Measurements from ENCODE around the gene SAE1.
A peak's percentile ranks its signal among the peaks of the same experiment; 100 is the strongest.

Gene SAE1

DNA sequence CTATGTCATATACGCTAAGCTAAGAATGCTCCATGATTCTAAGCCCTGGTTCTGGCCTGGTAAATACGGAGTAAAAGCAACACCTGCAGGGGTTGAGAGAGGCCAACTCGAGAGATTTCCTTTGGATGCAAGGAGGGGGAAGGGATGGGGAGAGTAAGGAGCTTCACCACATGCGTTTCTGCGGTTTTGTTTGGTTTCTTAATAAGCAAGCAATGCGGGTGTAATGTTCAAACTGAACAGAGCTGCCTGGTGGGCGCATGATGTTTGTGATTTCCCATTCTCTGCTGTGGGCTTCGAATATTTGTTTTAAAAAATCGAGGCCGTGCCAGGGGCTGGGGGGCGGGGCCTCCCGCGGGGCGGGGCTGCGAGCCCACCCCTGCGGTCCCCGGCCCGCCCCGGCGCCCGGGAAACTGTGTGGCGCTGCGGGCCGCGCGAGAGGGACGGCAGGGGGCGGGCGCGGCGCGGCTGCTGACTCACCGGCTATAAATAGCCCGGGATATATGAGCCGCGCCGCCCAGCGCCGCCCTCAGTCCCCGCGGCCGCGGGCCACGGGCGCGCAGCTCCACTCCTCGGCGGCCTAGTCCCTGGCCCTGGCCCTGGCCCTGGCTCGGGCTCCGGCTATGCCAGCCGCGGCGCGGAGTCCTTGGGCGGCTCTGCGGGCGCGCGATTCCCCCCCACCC is 95.3 kb downstream of the SAE1 start:
- DNase-seq = peak; percentile 88

DNA sequence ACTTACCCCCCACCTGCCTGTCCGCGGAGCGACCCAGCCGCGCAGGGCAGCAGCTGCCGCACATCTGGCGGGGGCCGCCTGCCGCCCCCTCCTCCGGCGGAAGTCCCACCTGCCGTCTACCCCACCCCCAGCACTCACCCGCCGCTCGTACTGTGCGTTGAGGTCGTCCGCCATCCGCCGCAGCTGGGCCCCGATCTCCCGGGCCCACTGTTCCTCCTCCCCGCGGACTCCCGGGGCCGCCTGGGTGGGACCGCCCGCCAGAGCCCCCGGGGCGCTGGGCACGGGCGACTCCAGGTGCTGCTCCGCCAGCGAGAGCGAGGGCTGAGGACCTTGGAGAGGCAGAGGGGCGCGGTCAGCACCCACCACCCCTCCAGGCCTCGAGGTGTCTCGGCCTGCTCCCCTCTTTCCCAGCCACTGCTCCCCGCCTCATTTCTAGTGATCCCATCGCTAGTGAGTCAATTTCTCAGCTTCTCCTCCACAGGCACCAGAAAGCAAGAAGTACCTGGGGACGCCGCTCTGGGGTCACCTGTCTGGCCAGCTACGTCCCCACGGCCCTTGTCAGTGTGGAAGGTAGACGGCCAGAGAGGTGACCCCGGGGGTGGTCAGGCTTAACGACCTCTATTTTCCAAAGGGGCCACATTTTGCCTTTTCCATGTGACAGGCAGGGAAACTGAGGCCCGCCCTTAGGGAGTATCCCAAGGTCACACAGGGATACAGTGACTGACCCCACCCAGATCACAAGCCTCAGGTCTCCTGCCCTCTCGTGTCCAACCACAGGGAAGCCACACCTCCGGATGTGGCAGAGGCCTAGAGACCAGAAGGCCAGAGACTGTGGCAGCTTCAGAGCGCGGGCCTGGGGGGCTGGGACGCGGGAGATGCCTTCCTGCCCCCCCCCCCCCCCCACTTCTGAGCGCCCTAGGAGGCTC is 96.1 kb downstream of the SAE1 start:
- peak; percentile 88 for DNase-seq

DNA sequence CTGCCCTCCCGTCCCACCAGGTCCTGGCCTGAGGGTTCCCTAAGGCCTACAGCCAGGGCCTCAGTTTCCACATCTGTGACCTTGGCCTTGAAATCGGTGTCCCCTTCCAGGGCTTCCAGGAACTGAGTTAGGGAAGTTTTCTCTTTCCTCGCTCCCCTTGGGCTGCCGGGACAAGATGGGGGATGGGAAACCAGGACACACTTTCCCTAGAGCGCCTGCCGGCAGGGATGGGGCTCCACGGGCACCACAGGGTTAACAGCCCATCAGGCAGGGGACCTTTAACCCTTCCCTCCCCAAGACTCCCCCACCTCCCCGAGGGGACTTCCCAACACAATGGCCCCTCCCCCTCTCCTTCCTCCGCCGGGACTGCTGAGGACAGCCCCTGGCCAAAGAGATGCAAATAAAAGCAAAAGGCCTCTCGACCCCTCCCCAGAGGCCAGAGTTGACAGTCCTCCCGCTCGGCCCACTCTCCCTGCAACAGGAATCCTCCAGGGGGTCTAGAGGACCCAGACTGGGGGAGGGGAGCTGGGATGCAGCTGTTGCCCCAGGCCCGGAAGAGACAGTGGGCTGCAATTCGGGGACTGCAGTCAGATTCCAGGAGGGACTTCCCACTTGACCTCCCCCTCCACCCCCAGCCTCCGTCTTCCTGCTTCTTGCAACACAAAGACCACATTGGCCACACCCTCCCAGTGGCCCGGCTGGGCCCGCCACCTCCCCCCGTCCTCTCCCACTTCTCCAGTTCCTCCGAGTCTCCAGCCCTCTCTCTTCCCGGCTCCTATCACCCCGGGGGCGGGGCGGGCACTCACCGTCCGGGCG is 96.9 kb downstream of the SAE1 start:
- peak; percentile 68 for DNase-seq

DNA sequence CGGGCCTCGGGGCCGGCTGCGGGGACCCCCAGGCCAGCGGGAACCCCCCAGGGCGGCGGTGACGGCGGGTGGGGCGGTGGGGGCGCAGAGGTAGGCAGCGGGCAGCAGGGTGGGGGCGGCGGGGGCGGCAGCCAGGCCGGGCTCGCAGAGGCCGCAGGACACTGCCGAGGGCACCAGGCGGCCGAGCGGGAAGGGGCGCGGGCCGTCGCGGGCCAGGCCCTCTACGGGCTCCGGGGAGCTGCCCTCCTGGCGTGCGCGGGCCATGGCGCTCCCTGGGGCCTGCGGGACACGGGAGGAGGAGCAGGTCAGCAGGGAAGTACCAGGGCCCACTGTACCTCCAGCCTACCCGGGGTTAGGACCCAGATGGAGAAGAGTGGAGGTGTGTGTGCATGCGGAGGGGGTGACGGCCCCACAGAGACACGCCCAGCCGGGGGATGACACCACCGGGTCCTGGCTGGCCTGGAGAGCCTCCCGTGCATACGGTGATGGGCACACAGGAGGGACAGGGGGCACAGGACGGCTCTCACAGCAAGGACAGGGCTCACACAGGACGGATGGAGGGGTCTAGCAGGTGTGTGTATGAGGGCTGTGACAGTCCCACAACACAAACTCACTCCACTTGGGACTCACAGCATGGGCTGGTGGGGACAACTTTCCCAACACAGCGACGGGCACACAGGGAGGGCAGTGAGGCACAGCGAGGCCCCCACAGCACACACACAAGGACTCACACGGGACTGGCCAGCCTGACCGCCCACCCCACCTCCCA is 97.7 kb downstream of the SAE1 start:
- DNase-seq = peak; percentile 63

DNA sequence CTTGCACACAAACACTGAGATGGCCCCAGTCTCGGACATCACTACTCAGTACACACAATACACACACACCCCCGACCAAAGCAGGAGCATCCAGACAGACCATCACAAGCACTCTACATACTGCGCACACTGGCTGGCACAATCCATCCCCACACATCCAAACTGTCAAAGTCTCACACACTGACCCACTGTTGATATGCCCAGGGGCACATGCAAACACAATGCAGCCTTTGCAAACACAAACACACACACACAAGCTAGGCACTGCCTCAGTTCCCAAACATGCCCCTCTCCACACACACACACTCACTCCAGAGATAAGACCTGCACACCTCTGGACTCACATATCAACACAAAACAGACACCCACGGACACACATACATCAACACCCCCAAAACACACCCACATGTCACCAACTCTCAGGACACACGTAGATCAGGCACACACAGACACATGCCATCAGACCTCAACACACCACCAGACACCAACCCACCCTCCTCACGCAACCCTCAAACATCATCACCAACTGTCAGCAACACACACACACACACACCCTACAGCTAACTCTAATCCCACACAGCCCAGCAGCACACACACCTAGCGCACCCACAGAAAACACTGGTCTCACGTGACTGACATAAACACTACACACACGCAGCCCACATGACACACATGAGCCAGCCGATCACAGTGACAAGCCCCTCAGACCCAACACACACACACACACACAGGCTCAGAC is 98.5 kb downstream of the SAE1 start:
- DNase-seq = no peak

DNA sequence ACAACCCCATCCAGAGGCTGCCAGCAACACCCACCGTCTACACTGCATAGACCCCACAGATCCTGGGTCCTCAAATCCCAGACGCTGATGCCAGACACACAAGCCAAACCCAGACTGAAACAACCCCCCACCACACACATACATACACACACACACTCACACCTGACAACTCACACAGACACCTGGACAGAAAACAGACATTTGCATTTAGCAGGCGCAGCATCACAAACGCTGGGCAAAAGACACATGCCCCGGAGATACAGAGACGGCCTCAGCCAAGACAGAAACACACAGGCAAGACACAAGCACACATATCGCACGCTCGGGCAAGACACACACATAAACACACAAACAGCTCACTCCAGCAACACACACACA is 99.0 kb downstream of the SAE1 start:
- peak; percentile 32 for DNase-seq

DNA sequence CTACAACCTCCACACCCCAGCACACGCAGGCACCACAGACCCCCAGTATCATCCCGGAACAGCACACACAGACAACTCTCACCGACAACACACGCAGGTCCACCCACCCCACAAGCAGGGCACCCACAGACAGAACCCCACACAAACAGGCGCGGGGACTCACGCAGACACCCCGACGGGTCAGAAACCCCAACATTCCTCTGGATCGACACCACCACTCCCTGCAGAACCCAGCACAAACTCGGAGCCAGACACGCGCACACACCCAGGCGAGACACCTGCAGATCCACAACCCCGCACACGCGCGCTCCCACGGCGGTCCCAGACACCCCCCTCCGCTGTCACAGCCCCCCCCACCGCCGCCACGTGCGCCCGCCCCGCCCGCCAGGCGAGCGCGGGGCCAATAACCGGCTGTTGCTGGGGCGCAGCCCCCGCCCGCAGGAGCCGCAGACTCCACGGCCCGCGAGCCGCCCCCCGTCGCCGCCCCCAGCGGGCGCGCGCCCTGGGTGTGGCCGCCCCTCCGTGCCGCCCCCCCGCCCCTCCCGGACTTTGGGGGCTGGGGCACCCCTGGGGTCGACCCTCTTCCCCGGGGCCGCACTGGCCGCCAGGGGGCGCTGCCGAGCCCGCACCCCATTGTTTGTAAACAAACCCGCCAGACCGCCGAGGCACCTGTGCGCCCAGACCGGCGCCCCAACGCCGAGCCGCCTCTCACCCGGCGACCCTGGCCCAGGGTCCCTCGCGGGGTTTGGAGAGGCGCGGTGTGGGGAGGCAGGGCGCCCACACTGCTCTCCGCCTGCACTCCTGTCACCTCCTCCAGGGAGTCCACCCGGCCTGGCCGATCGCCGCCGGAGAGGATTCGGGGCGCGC is 99.7 kb downstream of the SAE1 start:
- DNase-seq = peak; percentile 67

DNA sequence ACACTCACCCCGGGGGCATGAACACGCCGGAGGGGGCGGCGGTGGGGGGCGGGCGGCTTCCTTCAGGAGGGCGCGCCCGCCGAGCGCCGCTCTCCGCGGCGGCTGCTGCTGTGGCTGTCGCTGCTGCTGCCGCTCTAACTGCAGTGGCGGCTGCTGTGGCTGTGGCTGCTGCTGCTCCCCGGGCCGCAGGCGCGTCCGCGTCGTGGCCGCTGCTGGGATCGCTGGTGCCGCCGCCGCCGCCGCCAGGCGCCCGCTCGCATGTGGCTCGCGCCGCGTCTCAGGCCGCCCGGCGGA is 100.2 kb downstream of the SAE1 start, which contains the start of gene BBC3:
TSS of gene BBC3 (minus strand) at position 279 of the 294 bp plus-strand sequence. CDS start 2,768 bp downstream, outside the sequence.
- DNase-seq = no peak

DNA sequence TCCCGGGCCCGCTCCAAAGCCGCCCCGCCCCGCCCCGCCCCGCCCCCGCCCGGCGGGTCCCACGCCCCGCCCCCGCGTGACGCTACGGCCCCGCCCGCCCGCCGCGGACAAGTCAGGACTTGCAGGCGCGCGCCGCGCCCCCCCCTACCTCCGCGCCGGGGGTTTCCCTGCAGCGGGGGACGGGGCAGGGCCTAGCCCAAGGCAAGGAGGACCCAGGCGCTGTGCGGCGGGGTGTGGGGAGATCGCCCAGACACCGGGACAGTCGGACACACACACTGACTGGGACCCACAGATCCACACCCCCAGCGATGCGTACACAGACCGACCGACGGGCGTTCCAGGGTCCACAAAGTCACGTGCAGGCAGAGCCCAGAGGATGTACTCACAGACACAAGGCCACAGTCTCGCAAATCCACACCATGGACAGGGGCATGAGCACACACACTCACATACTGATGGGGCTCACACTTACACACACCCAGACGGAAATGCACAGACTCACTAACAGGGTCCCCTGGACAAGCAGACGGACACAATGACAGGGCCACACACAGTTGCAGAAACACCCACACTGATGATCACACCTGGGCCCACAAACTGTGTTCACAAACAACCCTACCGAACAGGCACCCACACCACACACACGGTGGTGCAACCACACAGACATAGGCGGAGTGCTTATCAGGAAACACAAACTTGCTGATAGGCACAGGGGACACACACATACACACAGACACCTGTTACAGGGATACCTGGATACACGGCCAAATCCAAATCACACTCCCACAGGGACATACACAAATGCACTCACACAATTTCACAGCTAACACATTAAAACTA is 100.8 kb downstream of the SAE1 start:
- DNase-seq = peak; percentile 85

DNA sequence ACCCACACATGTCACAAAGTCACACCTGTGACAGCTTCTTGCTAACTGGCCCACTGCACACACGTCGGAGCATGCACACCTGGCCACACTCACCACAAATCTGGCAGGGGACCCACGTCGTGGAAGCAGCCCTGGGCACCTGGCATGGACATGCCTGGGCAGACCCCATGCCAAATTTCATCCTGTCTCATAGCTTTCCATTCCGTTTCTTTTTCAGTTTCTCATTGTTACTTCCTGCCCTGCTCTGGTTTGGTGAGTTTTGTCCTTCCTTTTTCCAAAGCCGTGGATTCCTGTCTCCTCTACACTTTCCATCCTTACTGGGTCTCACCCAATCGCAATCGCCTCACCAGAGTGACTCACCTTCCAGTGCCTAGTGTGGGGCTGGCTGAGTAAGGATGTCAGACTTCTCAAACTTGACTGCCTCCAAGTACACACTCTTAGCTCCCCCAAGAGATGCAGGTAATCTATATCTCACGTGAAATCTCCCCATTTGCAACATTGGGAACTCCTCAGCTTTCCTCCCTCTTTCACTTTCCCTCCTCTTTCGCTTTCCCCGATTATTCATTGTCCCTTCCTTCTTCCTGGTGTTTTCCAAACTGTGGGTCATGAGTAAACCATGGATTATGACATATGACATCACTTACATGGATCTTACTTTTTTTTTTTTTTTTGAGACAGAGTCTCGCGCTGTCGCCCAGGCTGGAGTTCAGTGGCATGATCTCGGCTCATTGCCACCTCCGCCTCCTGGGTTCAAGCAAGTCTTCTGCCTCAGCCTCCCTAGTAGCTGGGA is 102.0 kb downstream of the SAE1 start:
- peak; percentile 77 for DNase-seq

DNA sequence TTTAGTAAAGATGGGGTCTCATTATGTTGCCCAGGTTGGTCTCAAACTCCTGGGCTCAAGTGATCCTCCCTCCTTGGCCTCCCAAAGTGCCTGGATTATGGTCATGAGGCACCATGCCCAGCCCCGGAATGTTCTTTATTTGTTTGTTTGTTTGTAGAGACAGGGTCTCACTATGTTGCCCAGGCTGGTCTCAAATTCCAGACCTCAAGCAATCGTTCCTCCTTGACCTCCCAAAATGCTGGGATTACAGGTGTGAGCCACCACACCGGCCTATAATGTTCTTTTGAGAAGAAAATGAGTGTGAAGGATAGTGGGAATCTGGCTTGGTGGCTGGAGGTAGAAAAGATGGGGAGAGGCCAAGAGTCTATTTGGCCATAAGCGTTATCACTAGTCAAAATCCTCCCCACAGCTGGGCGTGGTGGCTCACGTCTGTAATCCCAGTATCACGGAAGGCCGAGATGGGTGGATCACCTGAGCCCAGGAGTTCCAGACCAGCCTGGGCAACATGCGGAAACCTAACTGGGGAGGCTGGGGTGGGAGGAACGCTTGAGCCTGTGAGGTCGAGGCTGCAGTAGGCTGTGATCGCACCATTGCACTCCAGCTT is 105.5 kb downstream of the SAE1 start:
- DNase-seq = no peak

DNA sequence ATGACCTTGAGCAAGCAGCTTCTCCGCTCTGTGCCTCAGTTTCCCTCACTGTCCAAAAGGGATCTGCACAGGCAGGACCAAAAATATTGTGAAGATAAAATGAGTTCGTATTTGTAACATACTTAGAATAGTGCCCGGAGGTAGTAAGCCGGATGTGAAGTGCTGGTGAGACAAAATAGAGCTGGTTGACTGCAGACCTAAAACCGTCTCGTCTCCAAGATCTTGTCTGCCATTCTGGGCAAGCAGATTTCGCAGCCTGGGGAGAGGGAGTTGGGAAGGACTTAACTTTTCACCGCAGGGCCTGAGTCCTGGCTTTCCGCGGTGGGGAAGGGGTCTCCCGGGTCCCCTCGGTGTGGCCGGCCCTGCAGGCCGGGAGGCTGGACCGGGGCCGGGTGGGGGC is 108.5 kb downstream of the SAE1 start:
- DNase-seq = no peak

DNA sequence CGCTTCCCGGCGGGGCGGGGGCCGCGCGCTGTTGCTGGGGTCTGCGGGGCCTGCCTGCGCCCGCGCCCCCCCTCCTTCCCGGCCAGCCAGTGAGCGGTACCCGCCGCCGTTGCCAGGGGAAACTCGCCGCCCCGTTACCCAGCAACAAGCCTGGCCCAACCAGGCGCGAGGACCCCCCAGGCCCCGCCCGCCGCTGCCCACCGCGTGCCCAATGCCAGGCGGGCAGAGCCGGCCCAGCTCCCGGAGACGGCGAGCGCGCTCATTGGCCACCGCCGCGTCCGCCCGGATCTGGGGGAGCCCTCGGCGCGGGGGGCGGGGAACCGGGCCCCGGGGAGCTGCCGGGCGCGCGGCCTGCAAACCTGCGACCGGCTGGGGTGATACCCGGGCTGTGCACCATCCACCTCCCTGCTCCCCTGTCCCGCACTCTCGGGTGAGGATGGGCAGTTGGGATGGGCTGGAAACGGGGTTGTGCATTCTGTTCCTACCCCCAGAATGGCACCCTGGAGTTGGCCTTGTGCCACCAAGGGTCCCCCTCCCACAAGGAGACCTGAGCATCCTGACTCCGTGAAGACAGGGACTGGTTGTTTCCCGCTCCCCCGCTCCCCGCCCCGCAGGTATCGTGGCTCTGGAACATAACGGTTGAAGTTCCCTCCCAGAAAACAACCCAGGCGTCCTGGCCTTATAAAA is 109.1 kb downstream of the SAE1 start:
- peak; percentile 31 for DNase-seq

DNA sequence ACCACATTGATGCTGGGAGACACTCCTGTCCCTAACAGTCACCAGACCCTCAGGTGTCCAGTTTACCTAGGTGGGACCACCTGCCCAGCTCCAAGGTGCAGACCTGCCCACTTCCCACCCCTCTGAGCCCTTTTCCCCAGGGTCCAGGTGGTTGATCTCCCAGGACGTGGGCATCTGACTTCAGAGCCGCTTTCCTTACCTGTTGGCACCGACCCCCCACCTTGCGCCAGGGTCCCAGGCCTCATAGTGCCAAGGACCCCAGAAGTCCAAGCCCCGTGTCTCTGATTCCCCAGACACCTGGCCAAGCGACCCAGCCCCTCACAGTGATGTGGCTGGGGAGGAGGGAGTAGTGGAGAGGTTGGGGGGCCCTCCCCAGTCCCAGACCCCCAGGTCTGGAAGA is 109.9 kb downstream of the SAE1 start:
- DNase-seq = no peak

DNA sequence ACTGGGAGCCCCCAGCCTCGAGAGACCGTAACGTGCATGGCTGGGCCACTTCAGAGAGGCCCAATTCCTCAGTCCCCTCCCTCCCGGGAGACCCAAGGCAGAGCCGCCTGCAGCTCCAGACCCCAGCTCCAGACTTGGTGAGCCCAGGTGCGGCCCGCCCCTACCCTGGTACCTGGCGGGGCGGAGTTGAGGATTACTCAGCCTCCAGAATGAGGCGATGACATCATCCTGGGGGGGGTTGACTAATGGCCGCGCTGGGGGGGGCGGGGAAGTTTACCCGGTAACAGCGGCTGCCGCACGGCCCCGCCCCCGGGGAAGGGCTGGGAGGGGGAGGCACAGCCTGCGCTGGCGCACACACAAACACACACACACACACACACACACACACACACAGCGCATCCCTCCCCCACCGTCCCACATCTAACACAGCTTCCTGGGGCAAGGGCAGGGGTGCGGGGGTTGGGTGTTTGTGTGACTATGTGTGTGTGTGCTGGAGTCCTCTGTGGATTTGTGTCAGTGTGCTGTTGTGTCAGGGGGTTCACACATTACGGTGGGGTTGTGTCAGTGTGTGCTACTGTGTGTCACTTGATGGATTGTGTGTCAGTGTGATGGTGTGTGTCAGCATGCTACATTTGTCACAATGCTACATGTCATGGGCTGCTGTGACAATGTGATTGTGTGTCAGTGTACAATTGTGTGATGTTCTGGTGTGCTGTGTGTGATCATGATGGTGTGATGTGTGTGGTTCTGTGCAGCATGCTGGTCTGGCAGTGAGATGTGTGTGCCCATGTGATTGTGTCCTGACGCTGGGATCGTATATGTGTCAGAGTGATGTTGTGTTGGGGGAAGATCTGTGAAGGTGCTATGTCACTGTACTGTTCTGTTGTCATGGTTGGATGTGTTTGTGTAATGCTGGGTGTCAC is 110.6 kb downstream of the SAE1 start:
- DNase-seq = peak; percentile 91

DNA sequence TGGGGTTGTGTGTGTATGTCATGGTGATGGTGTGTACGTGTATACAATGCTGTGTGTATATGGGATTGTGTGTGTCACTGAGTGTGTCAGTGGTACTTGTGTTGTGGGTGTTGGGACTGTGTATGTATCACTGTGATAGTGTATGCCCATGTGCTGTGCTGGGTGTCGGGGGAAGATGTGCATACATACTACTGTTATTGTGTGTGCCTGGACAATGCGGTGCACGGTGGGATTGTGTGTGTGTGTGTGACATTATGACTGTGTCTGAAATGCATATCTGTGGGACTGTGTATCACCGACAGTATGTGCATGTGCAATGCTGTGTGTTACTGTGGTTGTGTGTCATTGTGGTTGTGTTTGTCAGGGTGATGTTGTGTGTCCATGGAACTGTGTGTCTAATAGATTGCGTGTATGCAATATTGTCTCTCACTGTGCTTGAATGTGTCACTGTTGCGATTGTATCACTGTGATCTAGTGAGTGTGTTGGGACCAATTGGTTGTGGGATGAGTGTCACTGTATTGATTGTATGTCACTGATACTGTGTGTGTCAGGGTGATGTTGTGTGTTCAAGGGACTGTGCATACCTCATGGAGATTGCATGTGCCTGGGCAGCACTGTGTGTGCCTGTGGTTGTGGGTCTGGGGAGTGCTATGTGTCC is 111.4 kb downstream of the SAE1 start:
- no peak for DNase-seq
